Activated CD8-positive, alpha-beta memory T cell treated with anti-CD3 and anti-CD28 coated beads, Interleukin-2, amount 50 U/mL, for 24 hours (primary cell): ENCODE data around the gene AGFG1.
"Not testable (repeated sequence)": the region's sequence is repeated elsewhere in the genome, so short reads cannot be mapped to it uniquely, and the experiment has no call there.

Source experiments
- DNase-seq: peaks from one replicate; pipeline ENCODE4 v3.0.0-alpha.2; 2020; ENCODE audit errors: extremely low read depth

Gene AGFG1

GRCh38 chr2:227499627-227500300 is 27.8 kb downstream of the AGFG1 start:
- DNase-seq: no peak

- no peak for DNase-seq
Observed at GRCh38 chr2:227500301-227500630, 28.3 kb downstream of the AGFG1 start.

GRCh38 chr2:227503433-227504406 is 31.8 kb downstream of the AGFG1 start:
- no peak for DNase-seq

GRCh38 chr2:227504700-227505099 is 32.7 kb downstream of the AGFG1 start:
- DNase-seq: no peak

- DNase-seq: no peak
Observed at GRCh38 chr2:227506456-227506855, 34.5 kb downstream of the AGFG1 start.

GRCh38 chr2:227507963-227508362 is 36.0 kb downstream of the AGFG1 start:
- DNase-seq: no peak

GRCh38 chr2:227509076-227509475 is 37.1 kb downstream of the AGFG1 start:
- DNase-seq: no peak

- no peak for DNase-seq
Observed at GRCh38 chr2:227509824-227510619, 38.1 kb downstream of the AGFG1 start.

GRCh38 chr2:227510620-227510958 is 38.6 kb downstream of the AGFG1 start:
- DNase-seq: no peak

GRCh38 chr2:227511239-227511930 is 39.4 kb downstream of the AGFG1 start:
- no peak for DNase-seq

- DNase-seq: no peak
Observed at GRCh38 chr2:227511955-227512354, 40.0 kb downstream of the AGFG1 start.

GRCh38 chr2:227513113-227513512 is 41.2 kb downstream of the AGFG1 start:
- DNase-seq: no peak

GRCh38 chr2:227515742-227516141 is 43.8 kb downstream of the AGFG1 start:
- no peak for DNase-seq

GRCh38 chr2:227517724-227518123 is 45.8 kb downstream of the AGFG1 start:
- DNase-seq: no peak

GRCh38 chr2:227518278-227518865 is 46.4 kb downstream of the AGFG1 start:
- not testable (repeated sequence) for DNase-seq

GRCh38 chr2:227521178-227521577 is 49.2 kb downstream of the AGFG1 start:
- not testable (repeated sequence) for DNase-seq

- DNase-seq: no peak
Observed at GRCh38 chr2:227524665-227525064, 52.7 kb downstream of the AGFG1 start.

GRCh38 chr2:227527351-227527750 is 55.4 kb downstream of the AGFG1 start:
- no peak for DNase-seq

- no peak for DNase-seq
Observed at GRCh38 chr2:227528803-227529202, 56.8 kb downstream of the AGFG1 start.

GRCh38 chr2:227529871-227530270 is 57.9 kb downstream of the AGFG1 start:
- no peak for DNase-seq

- DNase-seq: no peak
Observed at GRCh38 chr2:227534714-227535113, 62.8 kb downstream of the AGFG1 start.
